ENCODE data around the gene ARHGAP24. TPM values are rescaled to one million over a fixed set of nuclear protein-coding genes. Genes with fewer than 3 reads are reported as not detected.

ARHGAP24 gene
- total RNA-seq, 1 experiment from 2014 or later = 2.1 TPM

DNA sequence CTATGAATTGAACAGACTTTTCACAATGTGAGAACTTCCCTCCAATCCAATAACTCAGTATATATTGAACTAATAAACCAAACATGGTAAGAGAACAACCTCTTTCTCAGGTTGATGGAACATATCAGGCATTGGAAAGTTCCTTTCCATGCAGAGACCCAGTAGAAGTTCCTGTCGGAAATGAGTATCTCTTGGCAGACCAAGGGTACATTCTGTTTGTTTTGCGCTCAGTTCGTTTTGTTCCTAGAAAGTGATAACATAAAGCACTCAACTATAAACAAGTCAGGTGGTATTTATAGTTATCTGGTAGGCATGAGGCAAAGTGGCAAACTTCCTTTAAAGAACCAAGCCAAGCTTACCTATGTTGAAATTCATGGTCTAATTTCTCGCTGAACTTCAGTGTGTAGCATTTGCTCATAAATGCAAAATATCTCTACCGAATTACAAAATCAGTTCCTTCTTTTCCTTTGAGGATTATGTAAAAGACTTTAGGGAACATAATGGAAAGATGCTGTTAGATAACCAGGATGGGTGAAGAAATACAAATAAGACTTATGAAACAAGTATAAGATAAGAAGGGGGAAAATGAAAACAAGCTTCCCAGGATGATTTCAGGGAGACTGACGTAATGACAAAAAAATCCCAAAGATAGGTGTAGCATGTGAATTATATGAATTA lies 120.3 kb downstream of the ARHGAP24 start (continued):
- TF ChIP-seq JAZF1 (CRISPR knock-in tag; IDR thresholded peaks at IDR 0.05) = no peak
- no peak for TF ChIP-seq SMAD3 (CRISPR knock-in tag; IDR thresholded peaks at IDR 0.05; ENCODE audit: borderline replicate concordance)
- TF ChIP-seq CDX4 (CRISPR knock-in tag; IDR thresholded peaks at IDR 0.05; ENCODE audit: borderline replicate concordance) = no peak
- TF ChIP-seq TCF7 (CRISPR knock-in tag; IDR thresholded peaks at IDR 0.05; ENCODE audit: low read depth) = no peak
- TF ChIP-seq KAT7 (CRISPR knock-in tag; IDR thresholded peaks at IDR 0.05; ENCODE audit: borderline replicate concordance) = no peak
- no peak for TF ChIP-seq ZNF416 (CRISPR knock-in tag; IDR thresholded peaks at IDR 0.05)

DNA sequence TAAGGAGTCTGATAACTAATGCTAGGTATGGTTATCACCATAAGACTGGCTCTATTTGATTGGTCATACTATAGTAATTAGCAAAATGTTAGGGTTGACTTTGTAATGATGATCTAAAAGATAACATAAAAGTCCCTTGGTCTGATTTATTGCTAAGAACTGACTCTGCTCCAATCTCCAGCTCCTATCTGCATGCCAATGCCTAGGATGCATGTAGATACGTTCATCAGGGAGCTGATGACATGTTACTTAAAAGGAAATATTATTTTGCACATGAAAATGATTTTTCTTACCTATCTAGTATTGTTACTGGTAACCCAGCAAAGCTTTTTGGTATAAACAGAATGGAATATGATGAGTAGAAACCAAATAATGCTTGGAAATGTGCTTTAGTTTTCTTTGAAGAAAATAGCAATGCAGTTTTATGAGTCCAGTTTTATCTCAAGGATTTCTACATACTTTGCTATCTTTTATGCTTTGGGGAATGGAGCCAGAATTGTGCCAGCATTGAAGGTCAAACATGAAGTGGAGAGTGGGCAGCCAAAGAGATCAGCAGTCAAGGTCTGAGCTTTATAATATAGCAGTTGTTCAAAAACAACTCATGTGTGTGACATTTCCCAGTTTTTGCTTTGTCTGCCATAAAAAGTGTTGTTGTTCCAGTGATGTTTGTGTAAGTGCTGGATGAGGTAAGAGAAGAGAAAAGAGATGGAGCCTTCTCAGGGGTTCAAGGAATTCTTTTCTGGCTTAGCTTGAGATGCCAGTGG lies 121.0 kb downstream of the ARHGAP24 start:
- Mint-ChIP-seq H3K27me3 (ENCODE audit: low read depth) (no peaks in the 10 kb centered on the region), H3K4me3 (no peak overlapping the region), H3K4me1 (no peaks in the 10 kb centered on the region), H3K9me3 (no peaks in the 10 kb centered on the region; the same call in 1 of the 2 replicates), H3K36me3 (no peaks in the 10 kb centered on the region), H3K27ac (no peak overlapping the region)
- ATAC-seq = no peak
- ChIA-PET POLR2A (no interaction called here), CTCF (no interaction called here)
- DNase-seq (ENCODE audit: low spot score) = no peak
- TF ChIP-seq, protein P1, sequence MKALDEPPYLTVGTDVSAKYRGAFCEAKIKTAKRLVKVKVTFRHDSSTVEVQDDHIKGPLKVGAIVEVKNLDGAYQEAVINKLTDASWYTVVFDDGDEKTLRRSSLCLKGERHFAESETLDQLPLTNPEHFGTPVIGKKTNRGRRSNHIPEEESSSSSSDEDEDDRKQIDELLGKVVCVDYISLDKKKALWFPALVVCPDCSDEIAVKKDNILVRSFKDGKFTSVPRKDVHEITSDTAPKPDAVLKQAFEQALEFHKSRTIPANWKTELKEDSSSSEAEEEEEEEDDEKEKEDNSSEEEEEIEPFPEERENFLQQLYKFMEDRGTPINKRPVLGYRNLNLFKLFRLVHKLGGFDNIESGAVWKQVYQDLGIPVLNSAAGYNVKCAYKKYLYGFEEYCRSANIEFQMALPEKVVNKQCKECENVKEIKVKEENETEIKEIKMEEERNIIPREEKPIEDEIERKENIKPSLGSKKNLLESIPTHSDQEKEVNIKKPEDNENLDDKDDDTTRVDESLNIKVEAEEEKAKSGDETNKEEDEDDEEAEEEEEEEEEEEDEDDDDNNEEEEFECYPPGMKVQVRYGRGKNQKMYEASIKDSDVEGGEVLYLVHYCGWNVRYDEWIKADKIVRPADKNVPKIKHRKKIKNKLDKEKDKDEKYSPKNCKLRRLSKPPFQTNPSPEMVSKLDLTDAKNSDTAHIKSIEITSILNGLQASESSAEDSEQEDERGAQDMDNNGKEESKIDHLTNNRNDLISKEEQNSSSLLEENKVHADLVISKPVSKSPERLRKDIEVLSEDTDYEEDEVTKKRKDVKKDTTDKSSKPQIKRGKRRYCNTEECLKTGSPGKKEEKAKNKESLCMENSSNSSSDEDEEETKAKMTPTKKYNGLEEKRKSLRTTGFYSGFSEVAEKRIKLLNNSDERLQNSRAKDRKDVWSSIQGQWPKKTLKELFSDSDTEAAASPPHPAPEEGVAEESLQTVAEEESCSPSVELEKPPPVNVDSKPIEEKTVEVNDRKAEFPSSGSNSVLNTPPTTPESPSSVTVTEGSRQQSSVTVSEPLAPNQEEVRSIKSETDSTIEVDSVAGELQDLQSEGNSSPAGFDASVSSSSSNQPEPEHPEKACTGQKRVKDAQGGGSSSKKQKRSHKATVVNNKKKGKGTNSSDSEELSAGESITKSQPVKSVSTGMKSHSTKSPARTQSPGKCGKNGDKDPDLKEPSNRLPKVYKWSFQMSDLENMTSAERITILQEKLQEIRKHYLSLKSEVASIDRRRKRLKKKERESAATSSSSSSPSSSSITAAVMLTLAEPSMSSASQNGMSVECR (CRISPR knock-in tag; IDR thresholded peaks at IDR 0.05; ENCODE audit: borderline replicate concordance) = no peak
- TF ChIP-seq ZNF423 (CRISPR knock-in tag; IDR thresholded peaks at IDR 0.05) = no peak
- TF ChIP-seq E2F4 (CRISPR knock-in tag; IDR thresholded peaks at IDR 0.05; ENCODE audit: borderline replicate concordance, low read depth) = no peak
- no peak for TF ChIP-seq EMX1 (CRISPR knock-in tag; IDR thresholded peaks at IDR 0.05)
- no peak for TF ChIP-seq CREB1 (CRISPR knock-in tag; IDR thresholded peaks at IDR 0.05)
- TF ChIP-seq, protein P2, sequence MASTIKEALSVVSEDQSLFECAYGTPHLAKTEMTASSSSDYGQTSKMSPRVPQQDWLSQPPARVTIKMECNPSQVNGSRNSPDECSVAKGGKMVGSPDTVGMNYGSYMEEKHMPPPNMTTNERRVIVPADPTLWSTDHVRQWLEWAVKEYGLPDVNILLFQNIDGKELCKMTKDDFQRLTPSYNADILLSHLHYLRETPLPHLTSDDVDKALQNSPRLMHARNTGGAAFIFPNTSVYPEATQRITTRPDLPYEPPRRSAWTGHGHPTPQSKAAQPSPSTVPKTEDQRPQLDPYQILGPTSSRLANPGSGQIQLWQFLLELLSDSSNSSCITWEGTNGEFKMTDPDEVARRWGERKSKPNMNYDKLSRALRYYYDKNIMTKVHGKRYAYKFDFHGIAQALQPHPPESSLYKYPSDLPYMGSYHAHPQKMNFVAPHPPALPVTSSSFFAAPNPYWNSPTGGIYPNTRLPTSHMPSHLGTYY (CRISPR knock-in tag; IDR thresholded peaks at IDR 0.05) = no peak
- TF ChIP-seq PRRX2 (CRISPR knock-in tag; IDR thresholded peaks at IDR 0.05) = no peak
- TF ChIP-seq, protein P3, sequence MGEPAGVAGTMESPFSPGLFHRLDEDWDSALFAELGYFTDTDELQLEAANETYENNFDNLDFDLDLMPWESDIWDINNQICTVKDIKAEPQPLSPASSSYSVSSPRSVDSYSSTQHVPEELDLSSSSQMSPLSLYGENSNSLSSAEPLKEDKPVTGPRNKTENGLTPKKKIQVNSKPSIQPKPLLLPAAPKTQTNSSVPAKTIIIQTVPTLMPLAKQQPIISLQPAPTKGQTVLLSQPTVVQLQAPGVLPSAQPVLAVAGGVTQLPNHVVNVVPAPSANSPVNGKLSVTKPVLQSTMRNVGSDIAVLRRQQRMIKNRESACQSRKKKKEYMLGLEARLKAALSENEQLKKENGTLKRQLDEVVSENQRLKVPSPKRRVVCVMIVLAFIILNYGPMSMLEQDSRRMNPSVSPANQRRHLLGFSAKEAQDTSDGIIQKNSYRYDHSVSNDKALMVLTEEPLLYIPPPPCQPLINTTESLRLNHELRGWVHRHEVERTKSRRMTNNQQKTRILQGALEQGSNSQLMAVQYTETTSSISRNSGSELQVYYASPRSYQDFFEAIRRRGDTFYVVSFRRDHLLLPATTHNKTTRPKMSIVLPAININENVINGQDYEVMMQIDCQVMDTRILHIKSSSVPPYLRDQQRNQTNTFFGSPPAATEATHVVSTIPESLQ (CRISPR knock-in tag; IDR thresholded peaks at IDR 0.05) = no peak
- TF ChIP-seq, protein P4, sequence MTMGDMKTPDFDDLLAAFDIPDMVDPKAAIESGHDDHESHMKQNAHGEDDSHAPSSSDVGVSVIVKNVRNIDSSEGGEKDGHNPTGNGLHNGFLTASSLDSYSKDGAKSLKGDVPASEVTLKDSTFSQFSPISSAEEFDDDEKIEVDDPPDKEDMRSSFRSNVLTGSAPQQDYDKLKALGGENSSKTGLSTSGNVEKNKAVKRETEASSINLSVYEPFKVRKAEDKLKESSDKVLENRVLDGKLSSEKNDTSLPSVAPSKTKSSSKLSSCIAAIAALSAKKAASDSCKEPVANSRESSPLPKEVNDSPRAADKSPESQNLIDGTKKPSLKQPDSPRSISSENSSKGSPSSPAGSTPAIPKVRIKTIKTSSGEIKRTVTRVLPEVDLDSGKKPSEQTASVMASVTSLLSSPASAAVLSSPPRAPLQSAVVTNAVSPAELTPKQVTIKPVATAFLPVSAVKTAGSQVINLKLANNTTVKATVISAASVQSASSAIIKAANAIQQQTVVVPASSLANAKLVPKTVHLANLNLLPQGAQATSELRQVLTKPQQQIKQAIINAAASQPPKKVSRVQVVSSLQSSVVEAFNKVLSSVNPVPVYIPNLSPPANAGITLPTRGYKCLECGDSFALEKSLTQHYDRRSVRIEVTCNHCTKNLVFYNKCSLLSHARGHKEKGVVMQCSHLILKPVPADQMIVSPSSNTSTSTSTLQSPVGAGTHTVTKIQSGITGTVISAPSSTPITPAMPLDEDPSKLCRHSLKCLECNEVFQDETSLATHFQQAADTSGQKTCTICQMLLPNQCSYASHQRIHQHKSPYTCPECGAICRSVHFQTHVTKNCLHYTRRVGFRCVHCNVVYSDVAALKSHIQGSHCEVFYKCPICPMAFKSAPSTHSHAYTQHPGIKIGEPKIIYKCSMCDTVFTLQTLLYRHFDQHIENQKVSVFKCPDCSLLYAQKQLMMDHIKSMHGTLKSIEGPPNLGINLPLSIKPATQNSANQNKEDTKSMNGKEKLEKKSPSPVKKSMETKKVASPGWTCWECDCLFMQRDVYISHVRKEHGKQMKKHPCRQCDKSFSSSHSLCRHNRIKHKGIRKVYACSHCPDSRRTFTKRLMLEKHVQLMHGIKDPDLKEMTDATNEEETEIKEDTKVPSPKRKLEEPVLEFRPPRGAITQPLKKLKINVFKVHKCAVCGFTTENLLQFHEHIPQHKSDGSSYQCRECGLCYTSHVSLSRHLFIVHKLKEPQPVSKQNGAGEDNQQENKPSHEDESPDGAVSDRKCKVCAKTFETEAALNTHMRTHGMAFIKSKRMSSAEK (CRISPR knock-in tag; IDR thresholded peaks at IDR 0.05; ENCODE audit: borderline replicate concordance) = no peak
- TF ChIP-seq MAX (CRISPR knock-in tag; IDR thresholded peaks at IDR 0.05) = no peak
- no peak for TF ChIP-seq GTF2I (CRISPR knock-in tag; conservative IDR thresholded peaks at IDR 0.05)
- no peak for TF ChIP-seq TEAD1 (CRISPR knock-in tag; IDR thresholded peaks at IDR 0.05)
- TF ChIP-seq FOXK1 (CRISPR knock-in tag; IDR thresholded peaks at IDR 0.05) = no peak
- no peak for TF ChIP-seq RELA (CRISPR knock-in tag; IDR thresholded peaks at IDR 0.05; ENCODE audit: borderline replicate concordance)
- no peak for TF ChIP-seq ZNF219 (CRISPR knock-in tag; IDR thresholded peaks at IDR 0.05; ENCODE audit: borderline replicate concordance)
